ENCODE data around the gene CAMTA1. TPM values are rescaled to one million over a fixed set of nuclear protein-coding genes. Genes with fewer than 3 reads are reported as not detected.

Gene CAMTA1
- total RNA-seq, 1 experiment from 2014 or later: 85.2 TPM

- no peak overlapping the region for H3K4me3 ChIP-seq (ENCODE audit: low read depth, low read length, poor library complexity, severe bottlenecking)
- no peaks in the 10 kb centered on the region for H3K9me3 ChIP-seq (ENCODE audit: low read depth, low read length, poor library complexity, severe bottlenecking)
- POLR2A ChIA-PET (ENCODE audit: low non-redundant PET): interaction anchor here (0.5 kb wide), 1 partner anchor 626 kb away, joined by 3 read pairs; no protein-coding TSS in a partner anchor
- H3K36me3 ChIP-seq (ENCODE audit: insufficient read depth, low read length, poor library complexity, severe bottlenecking): no peaks in the 10 kb centered on the region
- H3K27ac ChIP-seq (ENCODE audit: low read depth, low read length, poor library complexity, severe bottlenecking): peak overlapping the region; percentile 72
- CTCF ChIA-PET: no interaction called here
- TF ChIP-seq CTCF (conservative IDR thresholded peaks at IDR 0.05; ENCODE audit: low read depth, low read length) (no peak), EZH2 (IDR thresholded peaks at IDR 0.05; ENCODE audit: borderline replicate concordance, low read depth, low read length, poor library complexity, severe bottlenecking) (no peak)
- no TSS peak for BruUV-seq (replicated peaks)
- peaks cover 22% of the 10 kb centered on the region for H3K4me1 ChIP-seq (ENCODE audit: insufficient read depth, low read length, poor library complexity, severe bottlenecking)
- peak; percentile 94 for DNase-seq (ENCODE audit: low spot score)
- no peaks in the 10 kb centered on the region for H3K27me3 ChIP-seq (replicated peaks; ENCODE audit: insufficient read depth, low read depth, low read length, poor library complexity)
- intact Hi-C loops (cut with micrococcal nuclease; ENCODE audit: unreplicated experiment): loop anchor here (10.0 kb wide), 1 partner anchor 176 kb away; no protein-coding TSS in a partner anchor
These were observed 685.8 kb downstream of the CAMTA1 start for GRCh38 chr1:7470904-7471638.

GRCh38 chr1:7471836-7472235 is 686.6 kb downstream of the CAMTA1 start:
- Histone ChIP-seq H3K4me3 (ENCODE audit: low read depth, low read length, poor library complexity, severe bottlenecking) (no peak overlapping the region), H3K27me3 (replicated peaks; ENCODE audit: insufficient read depth, low read depth, low read length, poor library complexity) (no peaks in the 10 kb centered on the region), H3K27ac (ENCODE audit: low read depth, low read length, poor library complexity, severe bottlenecking) (peak overlapping the region; percentile 72), H3K36me3 (ENCODE audit: insufficient read depth, low read length, poor library complexity, severe bottlenecking) (no peaks in the 10 kb centered on the region), H3K4me1 (ENCODE audit: insufficient read depth, low read length, poor library complexity, severe bottlenecking) (peaks cover 25% of the 10 kb centered on the region), H3K9me3 (ENCODE audit: low read depth, low read length, poor library complexity, severe bottlenecking) (no peaks in the 10 kb centered on the region)
- no peak for TF ChIP-seq EZH2 (IDR thresholded peaks at IDR 0.05; ENCODE audit: borderline replicate concordance, low read depth, low read length, poor library complexity, severe bottlenecking)
- no peak for TF ChIP-seq CTCF (conservative IDR thresholded peaks at IDR 0.05; ENCODE audit: low read depth, low read length)
- ChIA-PET POLR2A (ENCODE audit: low non-redundant PET) (no interaction called here), CTCF (no interaction called here)
- BruUV-seq (replicated peaks): no TSS peak
- intact Hi-C loops (cut with micrococcal nuclease; ENCODE audit: unreplicated experiment): loop anchor here (10.0 kb wide), 1 partner anchor 177 kb away; no protein-coding TSS in a partner anchor
- DNase-seq (ENCODE audit: low spot score): peak; percentile 89

GRCh38 chr1:7473223-7474142 is 688.2 kb downstream of the CAMTA1 start:
- CTCF ChIA-PET: no interaction called here
- BruUV-seq (replicated peaks): no TSS peak
- no peak for DNase-seq (ENCODE audit: low spot score)
- Histone ChIP-seq H3K4me3 (ENCODE audit: low read depth, low read length, poor library complexity, severe bottlenecking) (no peak overlapping the region), H3K4me1 (ENCODE audit: insufficient read depth, low read length, poor library complexity, severe bottlenecking) (peaks cover 41% of the 10 kb centered on the region), H3K9me3 (ENCODE audit: low read depth, low read length, poor library complexity, severe bottlenecking) (no peaks in the 10 kb centered on the region), H3K27me3 (replicated peaks; ENCODE audit: insufficient read depth, low read depth, low read length, poor library complexity) (no peaks in the 10 kb centered on the region), H3K27ac (ENCODE audit: low read depth, low read length, poor library complexity, severe bottlenecking) (peak overlapping the region; percentile 39), H3K36me3 (ENCODE audit: insufficient read depth, low read length, poor library complexity, severe bottlenecking) (no peaks in the 10 kb centered on the region)
- TF ChIP-seq EZH2 (IDR thresholded peaks at IDR 0.05; ENCODE audit: borderline replicate concordance, low read depth, low read length, poor library complexity, severe bottlenecking): no peak
- no peak for TF ChIP-seq CTCF (conservative IDR thresholded peaks at IDR 0.05; ENCODE audit: low read depth, low read length)
- POLR2A ChIA-PET (ENCODE audit: low non-redundant PET): no interaction called here
- intact Hi-C loops (cut with micrococcal nuclease; ENCODE audit: unreplicated experiment): loop anchor here (10.0 kb wide), 1 partner anchor 179 kb away; no protein-coding TSS in a partner anchor

Measured in A673 (cell line).